Measurements from ENCODE around the gene C9.

DNA sequence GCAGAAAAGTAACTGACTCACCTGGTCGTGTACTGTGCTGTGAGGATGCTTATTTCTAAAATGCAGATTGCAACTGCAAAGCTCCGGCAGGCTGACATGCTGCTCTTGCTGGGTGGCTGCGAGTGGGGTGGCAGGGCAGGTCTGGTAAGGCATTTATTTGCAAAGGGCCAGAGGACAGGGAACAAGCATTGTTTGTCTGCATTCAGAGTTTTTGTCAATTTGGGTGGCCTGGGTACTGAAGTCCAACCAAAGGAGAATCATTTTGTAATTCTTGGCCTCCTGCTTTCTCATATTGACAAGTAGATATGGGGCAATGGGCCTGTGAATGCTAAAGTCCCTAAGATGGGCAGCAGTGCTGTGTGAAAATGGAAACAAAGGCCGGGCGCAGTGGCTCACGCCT, at the start of gene C9:
- TF ChIP-seq POLR2AphosphoS5 (IDR thresholded peaks at IDR 0.05) (no peak), CTCF (IDR thresholded peaks at IDR 0.05) (no peak), POLR2A (IDR thresholded peaks at IDR 0.05) (no peak)
